GM23338 (cell line): ENCODE measurements around the gene DGKB. TPM values are rescaled to one million over a fixed set of nuclear protein-coding genes. Genes with fewer than 3 reads are reported as not detected.

ENCODE experiments used
- ATAC-seq: fragments of 200-7000 bp; cut with Tn5 transposase; 3 replicates; pipeline ENCODE4 v1.9.1; 2020
- DNase-seq: peaks from one replicate; pipeline ENCODE4 v3.0.0-alpha.2; 2015; ENCODE audit warnings: low spot score
- H2AFZ ChIP-seq: fragments of 200-600 bp; sonication (generic); 2 replicates; pipeline ENCODE4 v1.8.0; 2016; ENCODE audit warnings: antibody characterized with exemption, mild to moderate bottlenecking, moderate library complexity
- H3F3A ChIP-seq: fragments of 200-600 bp; sonication (generic); replicated peaks from 2 replicates; pipeline ENCODE4 v1.8.0; 2017; ENCODE audit warnings: antibody characterized with exemption, mixed run types, low read depth
- H3K27ac ChIP-seq: fragments of 200-600 bp; sonication (generic); 2 replicates; pipeline ENCODE4 v1.6.1; 2016; ENCODE audit warnings: low read depth
- H3K27me3 ChIP-seq: fragments of 200-600 bp; sonication (generic); 2 replicates; pipeline ENCODE4 v1.8.0; 2016; ENCODE audit warnings: mild to moderate bottlenecking, mixed run types, moderate library complexity; ENCODE audit not compliant: insufficient read depth
- H3K36me3 ChIP-seq: fragments of 200-600 bp; sonication (generic); 2 replicates; pipeline ENCODE4 v1.8.0; 2016; ENCODE audit warnings: mild to moderate bottlenecking; ENCODE audit not compliant: insufficient read depth
- H3K4me1 ChIP-seq: fragments of 200-600 bp; sonication (generic); 2 replicates; pipeline ENCODE4 v1.8.0; 2016; ENCODE audit warnings: mild to moderate bottlenecking, moderate library complexity; ENCODE audit not compliant: insufficient read depth
- H3K4me2 ChIP-seq: fragments of 200-600 bp; sonication (generic); 2 replicates; pipeline ENCODE4 v1.7.1; 2017; ENCODE audit warnings: mixed run types
- H3K4me3 ChIP-seq: fragments of 200-600 bp; sonication (generic); 2 replicates; pipeline ENCODE4 v1.6.1; 2016; ENCODE audit warnings: mixed run types
- H3K79me2 ChIP-seq: fragments of 200-600 bp; sonication (generic); replicated peaks from 2 replicates; pipeline ENCODE4 v1.8.0; 2017; ENCODE audit warnings: mild to moderate bottlenecking; ENCODE audit not compliant: insufficient read depth
- H3K9me2 ChIP-seq: fragments of 200-600 bp; sonication (generic); 2 replicates; pipeline ENCODE4 v1.8.0; 2017; ENCODE audit not compliant: insufficient read depth
- H4K20me1 ChIP-seq: fragments of 200-600 bp; sonication (generic); replicated peaks from 2 replicates; pipeline ENCODE4 v1.8.0; 2017; ENCODE audit warnings: mild to moderate bottlenecking; ENCODE audit not compliant: insufficient read depth
- H3K27ac Mint-ChIP-seq: 2 replicates; pipeline ENCODE4 v1.8.0; 2020; ENCODE audit warnings: inconsistent platforms, mild to moderate bottlenecking, moderate library complexity, mixed read lengths
- H3K27me3 Mint-ChIP-seq: 3 replicates; pipeline ENCODE4 v1.8.0; 2022; ENCODE audit warnings: low read depth, mild to moderate bottlenecking, moderate library complexity, mixed read lengths, inconsistent platforms; ENCODE audit not compliant: insufficient read depth, poor library complexity
- H3K36me3 Mint-ChIP-seq: 3 replicates; pipeline ENCODE4 v1.8.0; 2021; ENCODE audit warnings: low read depth, mild to moderate bottlenecking, inconsistent platforms, moderate library complexity, mixed read lengths
- H3K4me1 Mint-ChIP-seq: 3 replicates; pipeline ENCODE4 v1.8.0; 2020; ENCODE audit warnings: mild to moderate bottlenecking, inconsistent platforms, mixed read lengths
- H3K4me3 Mint-ChIP-seq: 3 replicates; pipeline ENCODE4 v1.8.0; 2021; ENCODE audit warnings: moderate library complexity, mild to moderate bottlenecking, inconsistent platforms, mixed read lengths
- H3K9me3 Mint-ChIP-seq: 3 replicates; pipeline ENCODE4 v1.8.0; 2020; ENCODE audit warnings: moderate library complexity, mild to moderate bottlenecking, inconsistent platforms, mixed read lengths
- CREB1 ChIP-seq: fragments of 250-450 bp; sonication (Bioruptor Pico); IDR thresholded peaks from 2 replicates; pipeline ENCODE4 v1.5.0; 2020; ENCODE audit warnings: low read depth, mild to moderate bottlenecking, moderate library complexity
- CTCF ChIP-seq, 2 experiments: fragments of 200-600 bp in 1 of 2; sonication (generic) in 1 of 2; conservative IDR thresholded peaks; 2 replicates each; pipeline versions ENCODE4 v1.5.1 to v1.6.1; 2016 to 2017; ENCODE audit warnings: antibody characterized with exemption in 2 of 2, low read depth in 2 of 2, mild to moderate bottlenecking in 2 of 2, moderate library complexity in 1 of 2
- ETS1 ChIP-seq: IDR thresholded peaks from 2 replicates; pipeline ENCODE4 v1.6.1; 2016; ENCODE audit warnings: antibody characterized with exemption
- EZH2phosphoT487 ChIP-seq: fragments of 200-600 bp; sonication (generic); IDR thresholded peaks from one replicate; pipeline ENCODE4 v1.8.1; 2018; ENCODE audit warnings: antibody characterized with exemption; ENCODE audit not compliant: unreplicated experiment
- NANOG ChIP-seq: IDR thresholded peaks from 2 replicates; pipeline ENCODE4 v1.6.1; 2016; ENCODE audit warnings: antibody characterized with exemption, borderline replicate concordance
- REST ChIP-seq: IDR thresholded peaks from one replicate; pipeline ENCODE4 v1.6.1; 2018; ENCODE audit warnings: antibody characterized with exemption; ENCODE audit not compliant: unreplicated experiment
- STAT1 ChIP-seq: IDR thresholded peaks from one replicate; pipeline ENCODE4 v1.6.1; 2016; ENCODE audit warnings: antibody characterized with exemption; ENCODE audit not compliant: unreplicated experiment
- ZNF331 ChIP-seq: fragments of 250-450 bp; sonication (Bioruptor Pico); IDR thresholded peaks from 2 replicates; pipeline ENCODE4 v1.5.0; 2020; ENCODE audit warnings: low read depth, mild to moderate bottlenecking, moderate library complexity
- ZNF462 ChIP-seq: fragments of 250-450 bp; sonication (Bioruptor Pico); IDR thresholded peaks from 2 replicates; pipeline ENCODE4 v1.5.0; 2020; ENCODE audit warnings: mild to moderate bottlenecking, moderate library complexity
- polyA plus RNA-seq: library from polyadenylated mRNA; unstranded; fragments of >200 nt; fragmentation: Nextera tagmentation; extraction: Ambion mirVana; gene quantifications from 2 replicates; pipeline ENCODE4 v1.2.1, GENCODE V29; 2016
- total RNA-seq: library from RNA; depleted of rRNA; stranded (reverse); fragments of >200 nt; shearing (Covaris generic); gene quantifications from 2 replicates; pipeline ENCODE4 v1.2.3, GENCODE V29; 2014

DGKB gene
- total and polyA plus RNA-seq, 2 experiments from 2014 or later: 4.8 to 11.5 TPM

DNA sequence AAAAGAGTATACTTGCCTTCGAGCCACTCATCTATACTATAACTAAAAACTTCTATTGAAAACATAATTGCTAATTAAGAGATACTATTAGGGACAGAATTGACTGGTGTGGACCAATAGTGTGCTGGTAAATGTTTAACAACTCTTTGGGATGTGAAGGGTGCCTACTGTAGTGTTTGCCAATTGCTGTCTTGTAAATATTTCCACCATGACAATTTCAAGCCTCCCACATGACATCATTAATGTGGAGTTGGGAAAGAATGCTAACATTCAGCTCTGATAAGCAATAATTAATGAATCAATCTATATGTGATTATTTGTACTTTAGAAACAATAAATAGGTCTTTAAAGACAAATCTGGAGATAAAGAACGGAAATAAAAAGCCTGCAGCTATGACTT, 136.8 kb downstream of the DGKB start (continued):
- TF ChIP-seq REST (no peak), CTCF (conservative IDR thresholded peaks at IDR 0.05; ENCODE audit: low read depth in 2 of 2) (no peak), ETS1 (no peak), STAT1 (no peak), EZH2phosphoT487 (no peak), NANOG (no peak)

DNA sequence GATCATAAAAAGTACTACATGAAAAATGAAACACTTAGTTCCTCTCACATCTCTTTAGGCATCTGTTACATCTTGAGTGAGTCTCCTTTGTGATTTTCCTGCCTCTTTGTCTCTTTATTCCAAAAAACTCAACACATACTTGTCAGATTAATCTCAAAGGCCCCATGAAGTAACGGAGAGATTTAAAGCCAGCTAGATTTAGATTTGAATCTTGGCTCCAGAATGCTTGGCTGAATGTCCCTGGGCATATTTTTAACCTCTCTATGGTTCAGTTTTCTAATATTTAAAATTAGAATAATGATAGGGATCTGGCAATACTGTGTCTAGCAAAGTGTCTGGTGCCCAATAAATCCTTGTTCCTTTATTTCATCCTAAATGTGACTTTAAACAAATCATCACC, 140.0 kb downstream of the DGKB start:
- no peak overlapping the region for H3K4me3 ChIP-seq
- no peak overlapping the region for H2AFZ ChIP-seq
- no peaks in the 10 kb centered on the region for H3K4me1 ChIP-seq
- Mint-ChIP-seq H3K27me3 (peaks cover 5% of the 10 kb centered on the region), H3K4me1 (peaks cover 12% of the 10 kb centered on the region), H3K9me3 (no peaks in the 10 kb centered on the region), H3K36me3 (no peaks in the 10 kb centered on the region), H3K4me3 (no peak overlapping the region), H3K27ac (no peak overlapping the region; the same call in 1 of the 2 replicates)
- H4K20me1 ChIP-seq: no peaks in the 10 kb centered on the region
- no peak overlapping the region for H3K27ac ChIP-seq
- no peaks in the 10 kb centered on the region for H3K27me3 ChIP-seq
- DNase-seq (no peak), ATAC-seq (no peak)
- H3K4me2 ChIP-seq: no peak overlapping the region
- no peaks in the 10 kb centered on the region for H3K79me2 ChIP-seq
- H3K9me2 ChIP-seq: no peaks in the 10 kb centered on the region
- H3K36me3 ChIP-seq: no peaks in the 10 kb centered on the region
- H3F3A ChIP-seq: no peaks in the 10 kb centered on the region
- TF ChIP-seq CREB1 (CRISPR knock-in tag) (no peak), STAT1 (no peak), ZNF462 (CRISPR knock-in tag) (no peak), ZNF331 (CRISPR knock-in tag) (no peak)
